SU-DHL-6 (cell line): Measurements from ENCODE around the gene UMODL1.

Experiments used
- H2AFZ ChIP-seq: fragments of 200-600 bp; sonication (generic); 2 replicates; pipeline ENCODE4 v1.6.1; 2014; ENCODE audit warnings: low read depth, mild to moderate bottlenecking, moderate library complexity, mixed read lengths, antibody characterized with exemption, low read length; ENCODE audit not compliant: severe bottlenecking
- H3F3A ChIP-seq: fragments of 200-600 bp; shearing (Covaris generic); 2 replicates; pipeline ENCODE4 v1.6.0; 2016; ENCODE audit warnings: antibody characterized with exemption, mild to moderate bottlenecking; ENCODE audit not compliant: insufficient read depth
- H3K27ac ChIP-seq: fragments of 200-600 bp; sonication (generic); 2 replicates; pipeline ENCODE4 v1.5.1; 2016; ENCODE audit warnings: low read depth, mild to moderate bottlenecking, low read length, moderate library complexity, mixed read lengths
- H3K27me3 ChIP-seq: fragments of 200-600 bp; sonication (generic), shearing (Covaris generic); 2 replicates; pipeline ENCODE4 v1.6.0; 2014; ENCODE audit warnings: mild to moderate bottlenecking, low read length
- H3K36me3 ChIP-seq: fragments of 200-600 bp; sonication (generic); 2 replicates; pipeline ENCODE4 v1.6.1; 2014; ENCODE audit warnings: mild to moderate bottlenecking, low read length, mixed read lengths
- H3K4me2 ChIP-seq: fragments of 300-600, 200-600 bp; shearing (Covaris generic), sonication (generic); 2 replicates; pipeline ENCODE4 v1.6.0; 2014; ENCODE audit warnings: low read length, low read depth, mild to moderate bottlenecking; ENCODE audit not compliant: poor library complexity, severe bottlenecking
- H3K4me3 ChIP-seq: fragments of 200-600 bp; sonication (generic); 2 replicates; pipeline ENCODE4 v1.5.1; 2014; ENCODE audit warnings: antibody characterized with exemption, low read length, mild to moderate bottlenecking, mixed read lengths; ENCODE audit not compliant: insufficient read depth, poor library complexity, severe bottlenecking
- H3K79me2 ChIP-seq: fragments of 200-600 bp; sonication (generic); 2 replicates; pipeline ENCODE4 v1.6.1; 2014; ENCODE audit warnings: mild to moderate bottlenecking, low read length, moderate library complexity; ENCODE audit not compliant: insufficient read depth
- H3K9ac ChIP-seq: fragments of 200-600 bp; sonication (generic); 2 replicates; pipeline ENCODE4 v1.7.0; 2014; ENCODE audit warnings: mild to moderate bottlenecking, low read length
- H3K9me2 ChIP-seq: fragments of 200-600 bp; sonication (generic); replicated peaks from 2 replicates; pipeline ENCODE4 v1.6.1; 2014; ENCODE audit warnings: low read length; ENCODE audit not compliant: insufficient read depth
- H3K9me3 ChIP-seq: fragments of 200-600 bp; sonication (generic); 2 replicates; pipeline ENCODE4 v1.6.1; 2014; ENCODE audit warnings: low read length, mixed read lengths; ENCODE audit not compliant: insufficient read depth
- H4K20me1 ChIP-seq: fragments of 200-600 bp; sonication (generic); 2 replicates; pipeline ENCODE4 v1.6.1; 2014; ENCODE audit warnings: low read depth, mild to moderate bottlenecking, antibody characterized with exemption, low read length, moderate library complexity, mixed read lengths
- CTCF ChIP-seq: fragments of 200-600 bp; sonication (generic); IDR thresholded peaks from one replicate; pipeline ENCODE4 v1.5.1; 2017; ENCODE audit warnings: antibody characterized with exemption, mild to moderate bottlenecking, low read length, moderate library complexity; ENCODE audit not compliant: insufficient read depth, poor library complexity, severe bottlenecking
- EZH2phosphoT487 ChIP-seq: fragments of 200-600 bp; sonication (generic), shearing (Covaris generic); conservative IDR thresholded peaks from 2 replicates; pipeline ENCODE4 v1.6.1; 2018; ENCODE audit warnings: mild to moderate bottlenecking, antibody characterized with exemption, low read length, moderate library complexity, mixed read lengths

The UMODL1 gene

GRCh38 chr21:42111470-42111743, 40.3 kb downstream of the UMODL1 start:
- Histone ChIP-seq H3K4me2 (no peak overlapping the region), H3K9me2 (no peaks in the 10 kb centered on the region), H3K4me3 (no peak overlapping the region), H4K20me1 (no peaks in the 10 kb centered on the region), H3K9ac (no peak overlapping the region), H3F3A (0 out of 2 replicates have a peak, but pooled peaks cover 5% of the 10 kb centered on the region), H3K27me3 (no peaks in the 10 kb centered on the region), H3K27ac (no peak overlapping the region), H2AFZ (no peak overlapping the region), H3K9me3 (no peaks in the 10 kb centered on the region), H3K79me2 (no peaks in the 10 kb centered on the region), H3K36me3 (no peaks in the 10 kb centered on the region)
- TF ChIP-seq EZH2phosphoT487 (no peak), CTCF (no peak)

- H4K20me1 ChIP-seq, result no peaks in the 10 kb centered on the region
- TF ChIP-seq CTCF (no peak), EZH2phosphoT487 (no peak)
- H3K27me3 ChIP-seq, result no peaks in the 10 kb centered on the region
- H3K36me3 ChIP-seq, result no peaks in the 10 kb centered on the region
- no peak overlapping the region for H3K4me2 ChIP-seq
- H3F3A ChIP-seq, result 0 out of 2 replicates have a peak, but pooled peaks cover 5% of the 10 kb centered on the region
- no peak overlapping the region for H3K4me3 ChIP-seq
- H3K27ac ChIP-seq, result no peak overlapping the region
- H3K9ac ChIP-seq, result no peak overlapping the region
- H3K9me3 ChIP-seq, result no peaks in the 10 kb centered on the region
- H3K9me2 ChIP-seq, result no peaks in the 10 kb centered on the region
- no peak overlapping the region for H2AFZ ChIP-seq
- no peaks in the 10 kb centered on the region for H3K79me2 ChIP-seq
Measured at GRCh38 chr21:42111811-42112210, 40.7 kb downstream of the UMODL1 start.

- Histone ChIP-seq H3K27me3 (no peaks in the 10 kb centered on the region), H3K4me2 (no peak overlapping the region), H3K9me2 (no peaks in the 10 kb centered on the region), H3F3A (0 out of 2 replicates have a peak, but pooled peaks cover 5% of the 10 kb centered on the region), H3K9me3 (no peaks in the 10 kb centered on the region), H4K20me1 (no peaks in the 10 kb centered on the region), H3K4me3 (no peak overlapping the region), H2AFZ (no peak overlapping the region), H3K36me3 (no peaks in the 10 kb centered on the region), H3K27ac (no peak overlapping the region), H3K79me2 (no peaks in the 10 kb centered on the region), H3K9ac (no peak overlapping the region)
- TF ChIP-seq EZH2phosphoT487, result no peak
Measured at GRCh38 chr21:42112238-42112637, 41.1 kb downstream of the UMODL1 start.

- Histone ChIP-seq H3K9me2 (no peaks in the 10 kb centered on the region), H4K20me1 (no peaks in the 10 kb centered on the region), H3K9ac (no peak overlapping the region), H3K79me2 (no peaks in the 10 kb centered on the region), H3K27me3 (no peaks in the 10 kb centered on the region), H3K27ac (no peak overlapping the region), H3K4me2 (no peak overlapping the region), H2AFZ (no peak overlapping the region), H3K9me3 (no peaks in the 10 kb centered on the region), H3K4me3 (no peak overlapping the region), H3F3A (no peaks in the 10 kb centered on the region), H3K36me3 (no peaks in the 10 kb centered on the region)
- TF ChIP-seq CTCF (no peak), EZH2phosphoT487 (no peak)
Measured at GRCh38 chr21:42112857-42113256, 41.7 kb downstream of the UMODL1 start.
